DMS53 treated with DMSO at 0.1 percent for 48 hours (cell line): ENCODE data around the gene PRSS12.

Source experiments
- DNase-seq: peaks from one replicate; lab custom pipeline; 2025; ENCODE audit not compliant: unreplicated experiment; lab: John Stamatoyannopoulos, UW

Gene PRSS12

GRCh38 chr4:118356731-118357130 lies 3.9 kb upstream of the PRSS12 start:
- DNase-seq = no peak

- no peak for DNase-seq
Observed at GRCh38 chr4:118356111-118356510, 3.3 kb upstream of the PRSS12 start.

GRCh38 chr4:118354913-118355312 lies 2.1 kb upstream of the PRSS12 start:
- no peak for DNase-seq

GRCh38 chr4:118353534-118354030 lies 779 bp upstream of the PRSS12 start:
- no peak for DNase-seq

GRCh38 chr4:118351851-118352827 lies 664 bp downstream of the PRSS12 start:
- peak; percentile 24 for DNase-seq

- no peak for DNase-seq
Observed at GRCh38 chr4:118350961-118351360, 1.8 kb downstream of the PRSS12 start.

GRCh38 chr4:118348886-118349285 lies 3.9 kb downstream of the PRSS12 start:
- no peak for DNase-seq

GRCh38 chr4:118346495-118346894 lies 6.3 kb downstream of the PRSS12 start:
- no peak for DNase-seq

- DNase-seq = no peak
Observed at GRCh38 chr4:118345813-118346212, 7.0 kb downstream of the PRSS12 start.

GRCh38 chr4:118344801-118345200 lies 8.0 kb downstream of the PRSS12 start:
- no peak for DNase-seq

GRCh38 chr4:118343501-118343900 lies 9.3 kb downstream of the PRSS12 start:
- DNase-seq = no peak

- no peak for DNase-seq
Observed at GRCh38 chr4:118340109-118340508, 12.7 kb downstream of the PRSS12 start.

GRCh38 chr4:118338981-118339765 lies 13.6 kb downstream of the PRSS12 start:
- DNase-seq = no peak

GRCh38 chr4:118338518-118338917 lies 14.3 kb downstream of the PRSS12 start:
- no peak for DNase-seq

GRCh38 chr4:118337954-118338353 lies 14.8 kb downstream of the PRSS12 start:
- DNase-seq = no peak

- no peak for DNase-seq
Observed at GRCh38 chr4:118335774-118336173, 17.0 kb downstream of the PRSS12 start.

- DNase-seq = no peak
Observed at GRCh38 chr4:118335324-118335723, 17.5 kb downstream of the PRSS12 start.

GRCh38 chr4:118331352-118331751 lies 21.5 kb downstream of the PRSS12 start:
- DNase-seq = no peak

GRCh38 chr4:118329849-118330248 lies 23.0 kb downstream of the PRSS12 start:
- no peak for DNase-seq

GRCh38 chr4:118327554-118328241 lies 25.1 kb downstream of the PRSS12 start:
- no peak for DNase-seq

- no peak for DNase-seq
Observed at GRCh38 chr4:118326585-118326984, 26.2 kb downstream of the PRSS12 start.
